ENCODE results near the gene PPM1D. TPM values are rescaled to one million over a fixed set of nuclear protein-coding genes. Genes with fewer than 3 reads are reported as not detected.

The PPM1D gene
- total RNA-seq, 1 donor from 2014 or later, result 28.7 TPM

DNA sequence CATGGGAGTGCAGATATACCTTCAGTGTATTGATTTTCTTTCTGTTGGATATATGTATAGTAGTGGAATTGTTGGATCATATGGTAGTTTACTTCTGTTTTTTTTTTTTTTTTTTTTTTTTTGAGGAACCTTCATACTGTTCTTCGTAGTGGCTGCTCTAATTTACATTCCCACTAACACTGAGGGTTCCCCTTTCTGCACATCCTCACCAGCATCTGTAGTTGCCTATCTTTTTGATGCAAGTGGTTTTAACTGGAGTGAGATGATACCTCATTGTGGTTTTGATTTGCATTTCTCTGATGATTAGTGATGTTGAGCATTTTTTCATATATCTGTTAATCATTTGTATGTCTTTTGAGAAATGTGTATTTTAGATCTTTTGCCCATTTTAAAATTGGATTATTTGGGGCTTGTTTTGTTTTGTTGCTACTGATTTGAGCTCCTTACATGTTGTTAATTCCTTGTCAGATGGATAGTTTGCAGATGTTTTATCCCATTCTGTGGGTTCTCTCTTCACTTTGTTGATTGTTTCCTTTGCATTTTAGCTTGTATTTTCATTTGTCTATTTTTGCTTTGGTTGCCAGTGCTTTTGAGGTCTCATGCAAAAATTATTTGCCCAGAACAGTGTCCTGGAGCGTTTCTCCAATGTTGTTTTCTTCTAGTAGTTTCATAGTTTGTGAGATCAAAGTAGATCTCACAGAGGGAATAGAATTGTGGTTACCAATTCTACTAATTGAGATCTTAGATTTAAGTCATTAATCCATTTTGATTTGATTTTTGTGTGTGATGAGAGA, 52.7 kb downstream of the PPM1D start:
- TF ChIP-seq, protein P1, sequence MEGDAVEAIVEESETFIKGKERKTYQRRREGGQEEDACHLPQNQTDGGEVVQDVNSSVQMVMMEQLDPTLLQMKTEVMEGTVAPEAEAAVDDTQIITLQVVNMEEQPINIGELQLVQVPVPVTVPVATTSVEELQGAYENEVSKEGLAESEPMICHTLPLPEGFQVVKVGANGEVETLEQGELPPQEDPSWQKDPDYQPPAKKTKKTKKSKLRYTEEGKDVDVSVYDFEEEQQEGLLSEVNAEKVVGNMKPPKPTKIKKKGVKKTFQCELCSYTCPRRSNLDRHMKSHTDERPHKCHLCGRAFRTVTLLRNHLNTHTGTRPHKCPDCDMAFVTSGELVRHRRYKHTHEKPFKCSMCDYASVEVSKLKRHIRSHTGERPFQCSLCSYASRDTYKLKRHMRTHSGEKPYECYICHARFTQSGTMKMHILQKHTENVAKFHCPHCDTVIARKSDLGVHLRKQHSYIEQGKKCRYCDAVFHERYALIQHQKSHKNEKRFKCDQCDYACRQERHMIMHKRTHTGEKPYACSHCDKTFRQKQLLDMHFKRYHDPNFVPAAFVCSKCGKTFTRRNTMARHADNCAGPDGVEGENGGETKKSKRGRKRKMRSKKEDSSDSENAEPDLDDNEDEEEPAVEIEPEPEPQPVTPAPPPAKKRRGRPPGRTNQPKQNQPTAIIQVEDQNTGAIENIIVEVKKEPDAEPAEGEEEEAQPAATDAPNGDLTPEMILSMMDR (IDR thresholded peaks at IDR 0.05; ENCODE audit: insufficient read depth, low read depth, low read length), result no peak
- no peak for TF ChIP-seq EZH2 (IDR thresholded peaks at IDR 0.05; ENCODE audit: insufficient read depth, low read length)
- Histone ChIP-seq H3K4me2 (ENCODE audit: low read length) (no peak overlapping the region), H3K27me3 (ENCODE audit: insufficient read depth, low read length) (no peaks in the 10 kb centered on the region), H3K9me3 (ENCODE audit: insufficient read depth, low read depth, low read length) (no peaks in the 10 kb centered on the region), H4K20me1 (ENCODE audit: insufficient read depth, low read length) (peaks cover 30% of the 10 kb centered on the region), H3K9ac (ENCODE audit: low read length) (no peak overlapping the region), H2AFZ (ENCODE audit: low read depth, low read length) (no peak overlapping the region), H3K4me1 (ENCODE audit: insufficient read depth, low read length) (no peaks in the 10 kb centered on the region), H3K27ac (ENCODE audit: low read depth, low read length) (no peak overlapping the region), H3K4me3 (ENCODE audit: insufficient read depth, low read depth, low read length) (no peak overlapping the region), H3K36me3 (ENCODE audit: insufficient read depth, low read length) (peaks cover 6% of the 10 kb centered on the region), H3K79me2 (ENCODE audit: insufficient read depth, low read length) (peaks cover 28% of the 10 kb centered on the region)
- no peak overlapping the region for H3K4me3 Mint-ChIP-seq (ENCODE audit: unreplicated experiment)
- H3K9me3 Mint-ChIP-seq (ENCODE audit: unreplicated experiment), result no peaks in the 10 kb centered on the region
- FAIRE-seq (no peak), DNase-seq (ENCODE audit: low read depth) (no peak)
- H3K27ac Mint-ChIP-seq (ENCODE audit: unreplicated experiment), result no peak overlapping the region
- H3K27me3 Mint-ChIP-seq (ENCODE audit: low read depth, unreplicated experiment), result no peaks in the 10 kb centered on the region
- peaks cover 5% of the 10 kb centered on the region for H3K4me1 Mint-ChIP-seq (ENCODE audit: low read depth, unreplicated experiment)
- peaks cover 25% of the 10 kb centered on the region for H3K36me3 Mint-ChIP-seq (ENCODE audit: low read depth, unreplicated experiment)

DNA sequence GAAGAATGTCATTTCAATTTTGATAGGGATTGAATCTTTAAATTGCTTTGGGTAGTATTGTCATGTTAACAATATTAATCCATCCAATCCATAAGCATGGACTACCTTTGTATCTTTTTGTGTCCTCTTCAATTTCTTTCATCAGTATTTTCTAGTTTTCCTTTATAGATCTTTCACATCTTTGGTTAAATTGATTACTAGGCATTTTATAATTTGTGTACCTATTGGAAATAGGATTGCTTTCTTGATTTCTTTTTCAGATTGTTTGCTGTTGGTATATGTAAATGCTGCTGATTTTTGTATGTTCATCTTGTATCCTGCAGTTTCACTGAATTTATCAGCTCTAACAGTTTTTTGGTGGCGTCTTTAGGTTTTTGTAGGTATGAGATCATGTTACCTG, 53.6 kb downstream of the PPM1D start:
- Histone ChIP-seq H2AFZ (ENCODE audit: low read depth, low read length) (no peak overlapping the region), H3K79me2 (ENCODE audit: insufficient read depth, low read length) (peaks cover 28% of the 10 kb centered on the region), H3K4me1 (ENCODE audit: insufficient read depth, low read length) (no peaks in the 10 kb centered on the region), H3K36me3 (ENCODE audit: insufficient read depth, low read length) (peaks cover 6% of the 10 kb centered on the region), H4K20me1 (ENCODE audit: insufficient read depth, low read length) (peaks cover 30% of the 10 kb centered on the region), H3K4me2 (ENCODE audit: low read length) (no peak overlapping the region), H3K27me3 (ENCODE audit: insufficient read depth, low read length) (no peaks in the 10 kb centered on the region), H3K4me3 (ENCODE audit: insufficient read depth, low read depth, low read length) (no peak overlapping the region), H3K9me3 (ENCODE audit: insufficient read depth, low read depth, low read length) (no peaks in the 10 kb centered on the region), H3K27ac (ENCODE audit: low read depth, low read length) (no peak overlapping the region), H3K9ac (ENCODE audit: low read length) (no peak overlapping the region)
- FAIRE-seq (no peak), DNase-seq (ENCODE audit: low read depth) (no peak)
- Mint-ChIP-seq H3K27ac (ENCODE audit: unreplicated experiment) (no peak overlapping the region), H3K4me3 (ENCODE audit: unreplicated experiment) (peak overlapping the region; percentile 16), H3K36me3 (ENCODE audit: low read depth, unreplicated experiment) (peaks cover 20% of the 10 kb centered on the region), H3K4me1 (ENCODE audit: low read depth, unreplicated experiment) (peaks cover 5% of the 10 kb centered on the region), H3K9me3 (ENCODE audit: unreplicated experiment) (no peaks in the 10 kb centered on the region), H3K27me3 (ENCODE audit: low read depth, unreplicated experiment) (no peaks in the 10 kb centered on the region)
- TF ChIP-seq, protein P1 (IDR thresholded peaks at IDR 0.05; ENCODE audit: insufficient read depth, low read depth, low read length), result no peak
- no peak for TF ChIP-seq EZH2 (IDR thresholded peaks at IDR 0.05; ENCODE audit: insufficient read depth, low read length)

DNA sequence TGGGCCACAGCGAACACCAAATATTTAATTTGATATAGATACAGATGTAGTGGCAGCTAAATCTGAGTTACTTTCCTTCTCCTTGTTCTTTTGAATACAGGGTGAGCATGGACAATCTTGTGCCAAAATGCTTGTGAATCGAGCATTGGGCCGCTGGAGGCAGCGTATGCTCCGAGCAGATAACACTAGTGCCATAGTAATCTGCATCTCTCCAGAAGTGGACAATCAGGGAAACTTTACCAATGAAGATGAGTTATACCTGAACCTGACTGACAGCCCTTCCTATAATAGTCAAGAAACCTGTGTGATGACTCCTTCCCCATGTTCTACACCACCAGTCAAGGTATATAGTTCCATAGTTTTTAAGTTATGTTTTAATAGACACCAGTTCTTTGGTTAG, 56.5 kb downstream of the PPM1D start:
- H3K9ac ChIP-seq (ENCODE audit: low read length), result no peak overlapping the region
- no peaks in the 10 kb centered on the region for H3K9me3 Mint-ChIP-seq (ENCODE audit: unreplicated experiment)
- no peak overlapping the region for H3K27ac Mint-ChIP-seq (ENCODE audit: unreplicated experiment)

More for the DNA sequence above, 56.5 kb downstream of the PPM1D start:
- Mint-ChIP-seq H3K4me3 (ENCODE audit: unreplicated experiment) (no peak overlapping the region), H3K27me3 (ENCODE audit: low read depth, unreplicated experiment) (no peaks in the 10 kb centered on the region), H3K4me1 (ENCODE audit: low read depth, unreplicated experiment) (peaks cover 5% of the 10 kb centered on the region), H3K36me3 (ENCODE audit: low read depth, unreplicated experiment) (peaks cover 9% of the 10 kb centered on the region)
- H3K4me2 ChIP-seq (ENCODE audit: low read length), result no peak overlapping the region
- H3K79me2 ChIP-seq (ENCODE audit: insufficient read depth, low read length), result peaks cover 28% of the 10 kb centered on the region
- no peak overlapping the region for H3K4me3 ChIP-seq (ENCODE audit: insufficient read depth, low read depth, low read length)
- H4K20me1 ChIP-seq (ENCODE audit: insufficient read depth, low read length), result peaks cover 30% of the 10 kb centered on the region
- TF ChIP-seq EZH2 (IDR thresholded peaks at IDR 0.05; ENCODE audit: insufficient read depth, low read length), result no peak
- TF ChIP-seq, protein P1 (IDR thresholded peaks at IDR 0.05; ENCODE audit: insufficient read depth, low read depth, low read length), result no peak
- no peak overlapping the region for H2AFZ ChIP-seq (ENCODE audit: low read depth, low read length)
- H3K27ac ChIP-seq (ENCODE audit: low read depth, low read length), result no peak overlapping the region
- H3K27me3 ChIP-seq (ENCODE audit: insufficient read depth, low read length), result no peaks in the 10 kb centered on the region
- no peak for FAIRE-seq
- no peaks in the 10 kb centered on the region for H3K4me1 ChIP-seq (ENCODE audit: insufficient read depth, low read length)
- H3K36me3 ChIP-seq (ENCODE audit: insufficient read depth, low read length), result no peaks in the 10 kb centered on the region
- no peaks in the 10 kb centered on the region for H3K9me3 ChIP-seq (ENCODE audit: insufficient read depth, low read depth, low read length)
- DNase-seq (ENCODE audit: low read depth), result no peak
